HG03432 (cell line): ENCODE measurements around the gene PDIA5.

Source experiments
- ATAC-seq: cut with Tn5 transposase; IDR thresholded peaks from one replicate; pipeline ENCODE4 v1.9.1; 2021; ENCODE audit warnings: mild to moderate bottlenecking, moderate library complexity; ENCODE audit not compliant: unreplicated experiment

PDIA5 gene

DNA sequence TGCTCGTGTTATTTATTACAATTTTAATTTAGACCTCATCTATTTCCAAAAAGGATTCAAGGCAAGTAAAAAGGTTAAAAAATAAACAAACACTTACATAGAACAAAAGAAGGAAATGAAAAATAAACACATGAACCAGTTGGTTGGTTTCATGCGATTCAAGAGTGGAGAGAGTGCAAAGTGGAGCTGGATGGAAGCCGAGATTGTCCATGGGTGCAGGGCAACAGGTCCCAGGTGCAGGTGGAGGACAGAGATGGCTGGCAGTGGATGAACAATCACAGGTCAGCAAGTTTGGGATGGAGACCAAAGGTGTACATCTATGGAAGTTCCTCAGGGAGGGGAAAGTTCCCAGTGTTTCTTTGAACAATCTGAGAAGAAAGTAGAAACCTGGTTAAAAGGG, 27.6 kb upstream of the PDIA5 start:
- ATAC-seq = no peak

DNA sequence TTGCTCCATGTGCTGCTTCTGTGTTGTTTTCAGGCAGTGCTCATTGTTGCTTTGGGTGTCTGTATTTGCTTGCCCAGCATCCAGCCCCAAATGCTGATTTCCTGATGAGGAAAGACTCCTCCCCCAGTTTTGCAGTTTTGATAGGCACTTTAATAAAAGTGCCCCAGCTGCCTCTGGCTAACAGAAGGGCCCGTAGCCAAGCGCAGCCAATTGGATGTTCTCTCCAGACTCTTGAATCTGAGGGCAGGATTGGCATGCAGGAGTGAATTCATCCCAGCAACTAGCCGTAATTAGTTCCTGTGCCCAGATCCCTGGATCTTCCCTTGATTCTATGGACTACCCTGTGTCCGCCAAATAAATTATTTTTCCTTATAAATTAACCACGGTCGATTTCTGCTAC, 24.4 kb upstream of the PDIA5 start:
- no peak for ATAC-seq

DNA sequence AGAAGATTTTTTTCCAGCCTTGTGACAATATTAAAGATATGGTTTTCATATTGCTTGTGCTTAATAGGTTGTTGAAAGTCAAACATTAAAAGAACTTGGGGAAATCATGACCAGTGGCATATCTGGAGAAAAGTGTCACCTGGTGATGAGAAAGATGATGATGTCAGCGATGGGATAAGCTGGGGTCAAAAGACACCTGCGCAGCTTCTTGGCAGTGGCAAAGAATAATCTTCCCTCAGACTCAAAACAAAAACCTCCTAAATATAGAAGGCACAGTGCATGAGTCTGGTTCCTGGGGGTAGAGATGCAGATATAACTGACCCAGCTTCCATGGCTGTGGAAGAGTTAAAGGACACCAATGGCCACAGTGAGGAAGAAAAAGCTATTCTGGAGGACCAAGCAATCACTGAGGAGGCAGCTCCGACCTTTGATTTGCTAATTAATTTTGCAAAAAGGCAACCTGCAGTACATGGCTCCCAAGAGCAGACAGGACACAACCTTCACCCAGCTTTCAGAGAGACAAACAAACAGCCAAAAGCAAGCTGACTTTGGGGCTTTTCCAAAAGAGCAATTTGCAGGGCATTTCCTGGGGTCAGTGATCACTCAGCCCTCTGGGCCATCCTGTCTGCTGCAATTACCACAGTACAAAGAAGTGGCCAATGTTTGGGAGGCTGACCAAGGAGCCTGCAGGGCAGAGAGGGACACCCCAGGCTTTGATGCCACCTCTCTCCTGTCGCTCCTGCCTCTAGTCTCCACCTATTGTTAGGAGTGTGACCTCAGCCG, 21.7 kb upstream of the PDIA5 start:
- ATAC-seq = no peak

DNA sequence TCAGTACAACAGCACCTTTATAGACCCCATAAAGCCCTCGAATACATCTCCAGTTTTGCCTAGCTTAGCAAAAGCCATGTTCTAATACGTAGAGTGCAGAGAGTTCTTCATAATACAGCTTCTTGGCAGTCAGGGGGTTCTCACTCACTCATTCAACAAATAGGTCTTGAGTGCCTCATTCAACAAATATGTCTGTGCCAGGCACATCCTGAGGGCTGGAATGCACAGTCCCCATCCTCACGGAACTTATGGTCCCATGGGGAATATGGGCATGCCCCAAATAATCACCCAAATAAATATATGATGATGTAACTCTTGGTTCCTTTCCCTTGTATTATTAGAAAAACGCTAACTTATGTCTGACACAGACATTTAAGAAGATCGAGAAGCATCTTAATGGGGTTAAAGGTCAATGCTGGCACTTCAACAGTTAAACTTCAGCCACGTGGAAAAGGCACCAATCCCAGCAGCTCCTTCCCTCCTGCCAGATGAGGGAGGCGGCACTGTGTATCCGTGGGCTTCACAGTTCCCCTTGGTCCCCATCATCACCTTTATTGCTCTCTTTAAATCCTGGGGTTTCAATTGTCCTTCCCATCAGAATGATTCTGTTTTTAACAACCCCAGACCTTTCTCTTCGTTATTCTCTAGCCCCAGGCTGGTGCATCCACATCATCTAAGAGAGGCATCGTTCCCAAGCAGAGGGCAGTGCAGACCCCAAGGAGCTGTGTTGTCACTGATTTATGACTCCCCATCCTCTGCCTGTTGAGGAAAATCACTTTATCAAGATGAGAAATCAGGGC, 20.4 kb upstream of the PDIA5 start:
- ATAC-seq = no peak

DNA sequence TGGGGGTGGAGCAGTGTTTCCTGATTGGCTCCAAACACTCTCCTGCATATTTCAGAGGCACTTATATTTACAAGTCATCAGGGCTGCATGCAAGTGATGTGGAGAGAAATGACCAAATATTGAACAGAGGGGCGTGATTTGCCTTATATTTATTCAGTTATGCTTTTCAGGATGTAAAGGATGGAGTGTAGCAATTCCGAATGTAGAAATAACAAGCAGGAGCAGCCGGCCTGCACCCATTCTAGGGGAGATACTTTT, 19.8 kb upstream of the PDIA5 start:
- no peak for ATAC-seq

DNA sequence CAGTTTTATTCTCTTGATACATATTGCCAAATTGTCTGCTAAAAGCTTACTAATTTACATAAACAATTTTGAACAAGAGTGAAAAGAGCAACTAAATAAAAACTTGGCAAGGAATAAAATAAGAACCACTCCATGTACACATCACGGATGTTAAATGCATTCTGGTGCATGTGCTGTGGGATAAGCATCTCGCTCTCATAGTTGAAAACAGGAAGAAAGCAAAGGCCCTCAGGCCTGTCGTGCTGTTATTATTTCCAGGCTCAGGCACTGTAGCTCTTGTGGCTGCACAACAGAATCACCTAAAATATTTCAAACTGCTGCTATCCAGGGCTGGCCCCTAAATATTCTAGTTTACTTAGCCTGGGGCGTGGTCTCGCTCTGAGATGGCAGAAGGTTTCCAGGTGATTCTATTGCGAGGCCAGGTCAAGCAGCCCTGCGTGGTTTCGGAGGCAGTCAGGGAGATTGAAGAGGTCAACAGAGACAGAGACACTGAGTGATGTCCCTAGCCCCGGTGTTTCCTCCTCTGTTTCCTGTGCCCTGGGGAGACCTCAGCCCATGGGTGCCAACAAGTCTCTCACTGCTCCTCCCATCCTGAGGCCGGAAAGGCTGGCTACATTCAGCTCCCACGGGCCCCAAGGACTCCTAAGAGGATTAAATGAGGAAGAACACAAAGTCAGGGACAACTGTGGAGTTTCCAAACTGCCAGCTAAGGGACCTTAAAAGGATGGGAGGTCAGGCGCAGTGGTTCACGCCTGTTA, 18.2 kb upstream of the PDIA5 start:
- ATAC-seq = no peak

DNA sequence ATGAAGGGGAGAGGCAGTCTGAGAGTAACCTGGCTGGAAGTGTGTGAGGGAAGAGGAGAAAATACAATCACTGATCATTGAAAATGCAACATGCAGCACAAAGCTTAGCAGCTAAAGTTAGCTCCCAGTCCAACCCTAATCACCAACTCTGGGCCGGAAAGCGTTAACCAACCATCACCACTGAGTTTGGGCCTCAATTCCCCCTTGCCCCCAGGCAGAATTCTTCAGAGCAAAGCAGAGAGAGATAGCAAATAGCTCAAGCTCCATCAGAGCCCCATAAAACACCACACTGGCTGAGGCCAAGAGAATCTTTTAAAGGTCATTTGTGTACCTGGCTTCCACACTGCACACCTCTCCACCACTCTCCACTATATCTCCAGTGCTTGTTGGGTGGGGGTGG, 16.2 kb upstream of the PDIA5 start:
- ATAC-seq = no peak

DNA sequence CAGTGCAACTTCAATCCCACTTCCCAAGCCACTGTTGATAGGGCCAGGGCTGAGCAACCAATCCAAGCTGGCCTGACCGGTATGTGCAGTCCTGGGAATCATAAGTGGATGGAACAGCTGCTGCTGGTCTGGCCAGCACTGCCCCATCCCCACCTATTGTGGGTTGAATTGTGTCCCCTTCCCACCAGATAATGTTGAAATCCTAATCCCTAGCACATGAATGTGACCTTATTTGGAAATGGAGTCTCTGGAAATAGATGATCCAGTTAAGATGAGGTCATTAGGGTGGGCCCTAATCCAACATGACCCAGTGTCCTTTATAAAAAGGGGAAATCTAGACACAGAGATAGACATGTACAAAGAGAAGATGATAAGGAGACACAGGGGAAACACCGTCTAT, 13.7 kb upstream of the PDIA5 start:
- ATAC-seq = no peak

DNA sequence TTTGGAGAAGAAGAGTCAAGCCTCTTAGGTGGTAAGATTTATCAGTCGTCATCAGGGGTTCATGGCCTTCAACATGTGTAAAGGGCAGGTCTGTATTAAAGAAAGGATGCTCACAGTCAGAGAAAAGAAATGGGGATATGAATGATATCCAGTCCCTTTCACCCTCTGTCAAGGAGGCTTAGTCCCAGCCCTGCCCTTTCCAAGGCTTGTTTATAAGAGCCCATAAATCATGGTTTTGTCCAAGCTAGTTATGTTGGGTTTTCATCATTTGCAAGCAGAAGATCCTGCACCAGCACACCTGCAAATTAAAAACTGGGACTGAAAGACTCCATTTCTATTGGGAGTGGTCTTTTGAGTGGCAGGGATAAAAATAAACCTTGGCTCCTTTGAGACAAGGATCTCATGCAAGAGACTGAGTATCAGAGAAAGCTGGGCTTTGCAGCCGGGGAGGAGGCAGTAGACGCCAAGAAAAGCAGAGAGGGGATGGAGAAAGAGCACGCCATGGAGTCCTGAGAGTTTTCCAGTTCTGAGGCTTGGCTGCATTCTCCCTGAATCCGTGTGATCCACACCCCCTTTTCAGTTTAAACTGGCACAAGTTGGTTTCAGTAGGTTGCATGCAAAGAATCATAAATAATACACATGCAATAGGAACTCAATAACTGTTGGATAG, 12.6 kb upstream of the PDIA5 start:
- no peak for ATAC-seq

DNA sequence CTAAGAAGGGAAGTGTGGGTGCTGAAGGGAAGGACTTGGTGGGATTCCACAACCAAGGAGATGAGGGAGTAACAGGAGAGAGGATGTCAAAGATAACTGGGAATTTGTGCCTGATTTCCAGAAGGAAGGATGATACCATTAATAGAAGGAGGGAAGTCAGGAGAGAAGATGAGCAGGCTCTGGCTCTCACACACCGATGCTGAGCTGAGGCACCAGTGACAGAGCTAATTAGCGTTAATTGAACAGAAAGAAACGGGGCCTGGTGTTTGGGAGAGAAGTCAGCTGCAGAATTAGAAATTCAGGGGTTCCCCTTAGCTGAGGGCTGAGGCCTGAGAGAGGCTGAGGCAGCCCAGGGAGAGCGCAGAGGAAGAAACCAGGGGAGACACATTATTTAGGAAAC, 11.9 kb upstream of the PDIA5 start:
- ATAC-seq = no peak

DNA sequence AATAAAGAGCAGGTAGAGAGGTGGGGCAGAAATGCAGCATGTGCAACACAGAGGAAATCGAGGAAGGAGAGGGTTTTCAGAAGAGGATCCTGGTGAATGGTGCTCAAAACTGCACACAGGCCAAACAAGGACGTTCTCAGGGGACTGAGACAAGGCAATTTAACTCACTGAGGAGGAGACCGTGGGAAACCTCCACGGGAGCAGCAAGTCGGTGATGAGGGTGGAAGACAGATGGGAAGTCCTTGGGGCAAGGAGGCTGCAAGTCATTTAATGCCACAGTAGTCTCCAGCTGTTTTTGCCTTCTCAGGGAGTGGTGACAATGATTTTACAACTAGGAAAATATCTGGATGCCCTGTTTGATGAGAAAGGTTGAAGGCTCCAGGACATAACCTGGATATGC, 11.5 kb upstream of the PDIA5 start:
- no peak for ATAC-seq

DNA sequence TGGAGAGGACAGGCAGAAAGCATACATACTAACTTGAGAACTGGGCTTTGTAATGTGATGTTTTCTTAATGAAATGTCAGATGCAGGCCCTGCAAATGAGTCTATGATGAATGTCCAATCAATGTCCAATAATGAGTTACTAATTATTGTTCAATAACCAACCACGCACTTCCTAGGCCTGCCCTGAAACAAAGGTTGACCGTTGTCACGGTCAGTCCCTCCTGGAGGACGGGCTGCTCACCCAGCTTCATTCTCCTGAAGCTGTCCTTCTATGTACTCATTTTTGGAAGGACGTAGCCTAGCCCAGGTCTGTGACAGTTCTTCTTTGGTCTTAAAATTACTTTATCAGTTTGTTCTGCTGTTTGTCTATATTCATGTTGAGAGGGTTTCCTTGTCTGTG, 8.3 kb upstream of the PDIA5 start:
- no peak for ATAC-seq

DNA sequence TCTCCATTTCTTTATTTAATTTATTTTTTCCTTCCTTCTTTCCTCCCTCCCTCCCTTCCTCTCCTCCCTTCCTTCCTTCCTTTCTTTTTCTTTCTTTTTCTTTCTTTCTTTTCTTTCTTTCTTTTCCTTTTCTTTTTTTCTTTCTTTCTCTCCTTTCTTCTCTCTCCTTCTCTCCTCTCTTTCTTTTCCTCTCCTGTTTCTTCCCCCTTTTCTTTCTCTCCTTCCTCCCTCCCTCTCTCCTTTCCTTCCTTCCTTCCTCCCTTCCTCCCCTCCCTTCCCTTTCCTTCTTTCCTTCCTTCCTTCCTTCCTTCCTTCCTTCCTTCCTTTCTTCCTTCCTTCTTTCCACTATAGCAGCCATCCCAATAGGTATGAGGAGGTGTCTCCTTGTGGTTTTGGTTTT, 6.8 kb upstream of the PDIA5 start:
- ATAC-seq = no peak

DNA sequence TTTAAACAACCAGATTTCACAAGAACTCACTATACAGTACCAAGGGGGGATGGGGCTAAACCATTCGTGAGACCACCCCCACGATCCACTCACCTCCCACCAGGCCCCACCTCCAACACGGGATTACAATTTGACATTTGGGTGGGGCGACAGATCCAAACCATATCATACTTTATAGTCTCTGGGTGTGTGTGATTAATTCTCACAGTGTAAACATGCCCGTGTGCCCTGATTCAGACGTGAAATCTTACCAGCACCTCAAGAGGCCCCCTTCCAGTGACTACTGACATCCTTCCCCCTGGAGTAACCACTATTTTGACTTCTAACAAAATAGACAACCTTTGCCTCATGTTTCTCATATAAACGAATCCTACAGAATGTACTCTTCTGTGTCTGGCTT, 5.0 kb upstream of the PDIA5 start:
- ATAC-seq = no peak

DNA sequence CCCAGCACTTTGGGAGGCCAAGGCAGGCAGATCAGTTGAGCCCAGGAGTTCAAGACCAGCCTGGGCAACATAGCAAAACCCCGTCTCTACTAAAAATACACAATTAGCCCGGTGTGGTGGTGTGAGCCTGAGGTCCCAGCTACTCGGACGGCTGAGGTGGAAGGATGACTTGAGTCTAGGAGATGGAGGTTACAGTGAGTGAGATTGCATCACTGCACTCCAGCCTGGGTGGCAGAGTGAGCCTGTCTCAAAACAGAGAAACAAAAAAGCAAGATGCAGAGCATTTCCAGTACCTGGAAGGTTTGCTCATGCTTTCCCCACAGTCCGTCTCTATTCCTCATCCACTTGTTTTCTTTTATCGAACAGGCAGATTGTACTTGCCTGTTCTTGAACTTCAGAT, 3.8 kb upstream of the PDIA5 start:
- ATAC-seq = no peak

DNA sequence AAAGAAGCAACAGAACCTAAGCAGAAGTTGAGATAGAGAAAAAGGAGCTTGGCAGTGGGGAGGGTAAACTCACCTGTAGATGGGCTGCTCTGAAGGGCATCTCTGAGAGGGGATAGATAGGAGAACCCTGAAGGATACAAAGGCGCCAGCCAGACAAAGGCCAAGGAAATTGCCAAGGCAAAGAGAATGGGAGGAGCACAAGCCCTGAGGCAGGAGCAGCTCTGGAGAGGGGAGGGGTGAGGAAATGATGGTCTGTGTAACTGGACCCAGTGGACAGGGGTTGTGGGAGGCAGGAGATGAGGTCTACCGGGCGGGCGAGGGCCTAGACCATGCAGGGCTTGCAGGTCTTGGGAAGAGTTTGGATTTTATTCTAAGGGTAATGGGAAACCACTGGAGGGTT, 2.3 kb upstream of the PDIA5 start:
- no peak for ATAC-seq

DNA sequence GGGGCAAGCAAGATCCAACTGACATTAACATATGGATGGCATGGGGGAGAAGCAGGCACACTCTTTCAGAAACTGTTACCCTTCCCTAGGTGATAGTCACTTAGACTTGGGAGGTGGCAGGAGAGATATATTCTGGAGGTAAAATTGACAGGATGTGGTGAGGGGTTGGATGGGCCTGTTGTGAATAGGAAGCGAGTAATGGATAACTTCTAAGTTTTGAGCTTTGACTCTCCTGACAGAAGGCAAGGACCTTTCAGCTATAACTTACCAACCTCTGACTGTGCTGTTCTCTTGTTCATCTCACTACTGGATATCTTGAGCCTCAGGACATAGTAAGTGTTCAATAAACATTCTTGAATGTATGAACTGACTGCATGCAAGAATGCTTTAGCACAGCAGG, 1.9 kb upstream of the PDIA5 start:
- no peak for ATAC-seq

DNA sequence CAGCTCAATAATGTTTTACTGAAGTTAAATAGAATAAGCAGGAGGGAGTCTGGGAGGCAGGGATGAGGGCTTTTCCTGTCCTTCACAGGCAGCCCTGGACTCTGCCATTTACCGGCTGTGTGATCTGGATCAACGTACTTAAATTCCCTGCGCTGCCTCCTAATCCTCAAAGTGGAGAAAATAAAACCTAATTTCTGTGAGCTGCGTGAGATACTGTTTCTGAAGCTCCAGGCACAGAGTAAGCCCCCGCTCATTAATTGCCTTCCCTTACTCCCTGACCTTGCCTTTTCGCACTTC, 278 bp upstream of the PDIA5 start:
- no peak for ATAC-seq

DNA sequence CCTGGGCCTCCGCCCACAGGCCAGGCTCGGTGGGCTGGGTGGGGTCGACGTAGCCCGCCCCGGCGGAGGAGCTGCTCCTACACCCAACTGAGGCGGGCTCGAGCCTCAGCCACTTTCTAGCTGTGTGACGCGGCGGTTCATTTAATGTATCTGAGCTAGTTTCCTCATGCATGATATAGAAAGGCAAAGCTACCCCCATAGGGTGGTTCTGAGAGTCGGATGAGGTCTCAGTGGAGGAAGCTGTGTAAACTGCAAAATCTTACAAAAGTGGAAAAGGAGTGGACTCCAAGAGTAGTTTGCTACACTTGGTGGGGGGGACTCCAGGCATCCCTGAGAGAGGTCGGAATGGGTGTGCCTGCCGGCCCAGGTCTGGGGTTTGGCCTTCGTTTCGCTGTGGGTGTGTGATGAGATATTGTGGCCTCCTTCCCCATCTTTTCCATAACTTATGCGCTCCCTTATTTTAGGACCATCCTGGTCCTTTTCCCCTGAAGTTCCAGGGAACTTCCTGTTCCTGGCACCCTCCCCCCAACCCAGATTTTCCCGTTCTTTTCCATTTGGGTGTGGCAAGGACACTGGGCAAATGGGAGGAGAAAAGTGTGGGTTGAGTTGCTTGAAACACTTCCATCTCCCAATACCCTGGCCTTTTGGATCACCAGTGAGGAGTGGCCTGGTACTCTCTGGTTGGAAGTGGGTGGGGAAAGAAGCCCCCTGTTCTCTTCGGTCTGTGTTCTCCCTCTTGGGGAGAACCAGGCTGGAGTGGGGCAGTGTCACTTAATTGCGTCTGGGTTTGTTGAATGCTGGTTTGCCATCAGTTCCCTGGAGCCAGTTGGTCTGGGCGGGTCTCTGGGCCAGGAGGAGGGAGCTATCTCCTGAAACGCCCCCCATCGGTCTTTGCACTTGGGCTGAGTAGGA, 1.1 kb downstream of the PDIA5 start:
- ATAC-seq = peak; percentile 36

DNA sequence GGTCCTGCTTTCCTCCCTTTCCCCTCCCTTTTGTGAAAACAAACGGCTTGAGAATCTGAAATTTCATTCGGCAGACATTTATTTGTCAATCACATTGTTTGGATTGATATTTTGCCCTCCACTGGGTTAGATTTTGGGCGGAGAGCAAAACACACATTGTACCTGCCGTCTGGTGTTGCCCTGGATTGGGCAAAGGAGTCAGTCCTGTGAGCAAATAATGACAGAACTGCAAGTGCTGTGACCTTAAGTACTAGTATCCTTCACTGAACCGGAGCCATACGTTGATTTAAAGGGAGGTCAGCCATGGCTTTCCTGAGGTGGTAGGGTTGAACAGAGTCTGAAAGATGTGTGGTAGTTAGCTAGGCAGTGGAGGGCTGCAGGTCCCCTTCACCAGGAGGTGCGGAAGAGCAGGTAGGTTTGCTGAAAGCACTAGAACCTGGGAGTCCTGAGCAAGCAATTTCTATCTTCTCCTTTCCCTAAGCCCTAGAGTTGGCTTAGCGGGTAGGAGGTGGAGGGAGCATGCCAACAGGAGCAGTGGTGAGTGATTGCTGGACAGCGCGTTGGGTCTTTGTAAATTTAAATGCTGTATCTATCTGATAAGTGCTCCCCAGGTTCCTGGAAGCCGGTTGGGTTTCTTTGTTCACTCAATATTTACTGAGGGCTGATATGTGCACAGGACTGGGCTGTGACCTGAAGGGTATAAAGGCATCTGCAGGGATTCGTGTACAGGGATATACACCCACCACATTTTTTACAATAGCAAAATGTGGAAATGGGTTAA, 2.0 kb downstream of the PDIA5 start:
- no peak for ATAC-seq
